BLaER1 treated with 17β-estradiol and CSF1 and Interleukin-3, amounts not matched to agents 10 nM and 100 nM (cell line): ENCODE data around the gene TP53I3.

ENCODE experiments used
- H3K27ac ChIP-seq, 11 experiments: shearing (Covaris generic); formaldehyde crosslinking; 2 replicates each; pipeline ENCODE4 v1.8.1; 2022
- H3K27me3 ChIP-seq, 11 experiments: shearing (Covaris generic); formaldehyde crosslinking; 2 replicates each; pipeline ENCODE4 v1.8.1; 2022
- H3K36me3 ChIP-seq, 11 experiments: shearing (Covaris generic); formaldehyde crosslinking; 2 replicates each; pipeline ENCODE4 v1.8.1; 2022
- H3K4me1 ChIP-seq, 10 experiments: shearing (Covaris generic); formaldehyde crosslinking; 2 replicates each; pipeline ENCODE4 v1.8.1; 2022
- H3K4me2 ChIP-seq, 11 experiments: shearing (Covaris generic); formaldehyde crosslinking; 2 replicates each; pipeline ENCODE4 v1.8.1; 2022
- H3K4me3 ChIP-seq, 10 experiments: shearing (Covaris generic); formaldehyde crosslinking; 2 replicates each; pipeline ENCODE4 v1.8.1; 2022
- H3K9ac ChIP-seq, 11 experiments: shearing (Covaris generic); formaldehyde crosslinking; 2 replicates each; pipeline ENCODE4 v1.8.1; 2022
- H3K9me3 ChIP-seq, 11 experiments: shearing (Covaris generic); formaldehyde crosslinking; replicated peaks in 1 of 11; 2 replicates each; pipeline ENCODE4 v1.8.1; 2022
- H4K20me1 ChIP-seq, 11 experiments: shearing (Covaris generic); formaldehyde crosslinking; 2 replicates each; pipeline ENCODE4 v1.8.1; 2022
- Cebpa-rat ChIP-seq, 11 experiments: shearing (Covaris generic); IDR thresholded peaks; 2 replicates each; pipeline ENCODE4 v1.8.1; 2022

Gene TP53I3

GRCh38 chr2:24086241-24086640 is 1.6 kb upstream of the TP53I3 start:
- Histone ChIP-seq H3K27ac (no peak overlapping the region), H4K20me1 (no peaks in the 10 kb centered on the region), H3K4me2 (no peak overlapping the region), H3K27me3 (no peaks in the 10 kb centered on the region), H3K9me3 (0 out of 22 replicates have a peak, but pooled peaks cover 0 to 4% (median 0%) of the 10 kb centered on the region in 11 experiments), H3K36me3 (peaks cover 10 to 64% (median 46%) of the 10 kb centered on the region in 11 experiments; a peak in 18 of 22 replicates), H3K9ac (no peak overlapping the region), H3K4me1 (peaks cover 14 to 34% (median 21%) of the 10 kb centered on the region in 10 experiments), H3K4me3 (no peak overlapping the region)
- TF ChIP-seq Cebpa-rat (IDR thresholded peaks at IDR 0.05), result no peak

GRCh38 chr2:24085200-24085489 is 511 bp upstream of the TP53I3 start:
- Histone ChIP-seq H3K4me2 (peak overlapping the region; percentile 79 to 98 (median 91)), H3K9me3 (0 out of 22 replicates have a peak, but pooled peaks cover 0 to 4% (median 0%) of the 10 kb centered on the region in 11 experiments), H3K36me3 (peaks cover 10 to 62% (median 49%) of the 10 kb centered on the region in 11 experiments; a peak in 19 of 22 replicates), H3K4me3 (peak overlapping the region; percentile 63 to 78 (median 68)), H3K27ac (peak overlapping the region; percentile 43 to 84 (median 72); a peak in 19 of 22 replicates), H4K20me1 (no peaks in the 10 kb centered on the region), H3K27me3 (no peaks in the 10 kb centered on the region), H3K4me1 (peaks cover 14 to 43% (median 21%) of the 10 kb centered on the region in 10 experiments), H3K9ac (peak overlapping the region; percentile 77 to 86 (median 82))
- no peak for TF ChIP-seq Cebpa-rat (IDR thresholded peaks at IDR 0.05)

- peaks cover 0 to 6% (median 0%) of the 10 kb centered on the region in 11 experiments; a peak in 1 of 22 replicates for H4K20me1 ChIP-seq
- H3K4me2 ChIP-seq, result peak overlapping the region; percentile 79 to 98 (median 91)
- TF ChIP-seq Cebpa-rat (IDR thresholded peaks at IDR 0.05), result no peak
- H3K27me3 ChIP-seq, result no peaks in the 10 kb centered on the region
- peak overlapping the region; percentile 77 to 86 (median 82) for H3K9ac ChIP-seq
- peak overlapping the region; percentile 23 to 84 (median 72); a peak in 21 of 22 replicates for H3K27ac ChIP-seq
- H3K9me3 ChIP-seq, result no peaks in the 10 kb centered on the region
- H3K4me1 ChIP-seq, result peaks cover 14 to 45% (median 22%) of the 10 kb centered on the region in 10 experiments
- peaks cover 0 to 62% (median 41%) of the 10 kb centered on the region in 11 experiments; a peak in 19 of 22 replicates for H3K36me3 ChIP-seq
- H3K4me3 ChIP-seq, result peak overlapping the region; percentile 63 to 78 (median 68)
These were observed 858 bp downstream of the TP53I3 start for GRCh38 chr2:24083567-24084385.

GRCh38 chr2:24082787-24083566 is 1.7 kb downstream of the TP53I3 start:
- Histone ChIP-seq H3K36me3 (peaks cover 0 to 56% (median 33%) of the 10 kb centered on the region in 11 experiments; a peak in 19 of 22 replicates), H4K20me1 (peaks cover 0 to 12% (median 0%) of the 10 kb centered on the region in 11 experiments; a peak in 1 of 22 replicates), H3K9me3 (no peaks in the 10 kb centered on the region), H3K27me3 (no peaks in the 10 kb centered on the region), H3K9ac (peak overlapping the region in 9 of 11 experiments; percentile 77 to 86 (median 81); a peak in 17 of 22 replicates), H3K4me2 (peak overlapping the region; percentile 79 to 98 (median 91)), H3K27ac (peak overlapping the region in 9 of 11 experiments; percentile 62 to 84 (median 75); a peak in 18 of 22 replicates), H3K4me1 (peaks cover 18 to 53% (median 30%) of the 10 kb centered on the region in 10 experiments), H3K4me3 (peak overlapping the region in 5 of 10 experiments; percentile 63 to 78 (median 68); a peak in 11 of 20 replicates)
- no peak for TF ChIP-seq Cebpa-rat (IDR thresholded peaks at IDR 0.05)

- H4K20me1 ChIP-seq, result peaks cover 0 to 14% (median 0%) of the 10 kb centered on the region in 11 experiments; a peak in 4 of 22 replicates
- no peaks in the 10 kb centered on the region for H3K27me3 ChIP-seq
- no peak overlapping the region for H3K4me2 ChIP-seq
- H3K4me1 ChIP-seq, result peaks cover 25 to 58% (median 36%) of the 10 kb centered on the region in 10 experiments
- H3K27ac ChIP-seq, result no peak overlapping the region
- no peak overlapping the region for H3K4me3 ChIP-seq
- TF ChIP-seq Cebpa-rat (IDR thresholded peaks at IDR 0.05), result no peak
- H3K9me3 ChIP-seq, result no peaks in the 10 kb centered on the region
- peaks cover 0 to 46% (median 26%) of the 10 kb centered on the region in 11 experiments; a peak in 17 of 22 replicates for H3K36me3 ChIP-seq
- H3K9ac ChIP-seq, result no peak overlapping the region
These were observed 3.9 kb downstream of the TP53I3 start for GRCh38 chr2:24080701-24081100.

GRCh38 chr2:24077879-24078278 is 6.8 kb downstream of the TP53I3 start:
- Histone ChIP-seq H3K27ac (peak overlapping the region; percentile 71 to 91 (median 83); a peak in 21 of 22 replicates), H3K4me2 (peak overlapping the region; percentile 85 to 98 (median 93)), H4K20me1 (peaks cover 0 to 42% (median 4%) of the 10 kb centered on the region in 11 experiments; a peak in 10 of 22 replicates), H3K9ac (peak overlapping the region; percentile 81 to 94 (median 91)), H3K4me1 (peaks cover 24 to 60% (median 31%) of the 10 kb centered on the region in 10 experiments), H3K36me3 (peaks cover 17 to 57% (median 41%) of the 10 kb centered on the region in 11 experiments), H3K4me3 (peak overlapping the region; percentile 73 to 100 (median 87)), H3K27me3 (no peaks in the 10 kb centered on the region), H3K9me3 (no peaks in the 10 kb centered on the region)
- TF ChIP-seq Cebpa-rat (IDR thresholded peaks at IDR 0.05), result no peak

- peak overlapping the region; percentile 71 to 91 (median 83) for H3K27ac ChIP-seq
These were observed 7.1 kb downstream of the TP53I3 start for GRCh38 chr2:24077535-24077877.

GRCh38 chr2:24076849-24077534 is 7.6 kb downstream of the TP53I3 start:
- Histone ChIP-seq H3K9me3 (no peaks in the 10 kb centered on the region), H3K36me3 (peaks cover 26 to 57% (median 43%) of the 10 kb centered on the region in 11 experiments), H3K27ac (peak overlapping the region; percentile 71 to 91 (median 83)), H3K9ac (peak overlapping the region; percentile 81 to 94 (median 91)), H3K4me1 (peaks cover 24 to 51% (median 29%) of the 10 kb centered on the region in 10 experiments), H4K20me1 (peaks cover 0 to 51% (median 12%) of the 10 kb centered on the region in 11 experiments; a peak in 14 of 22 replicates), H3K4me3 (peak overlapping the region; percentile 73 to 100 (median 87)), H3K4me2 (peak overlapping the region; percentile 85 to 98 (median 93)), H3K27me3 (no peaks in the 10 kb centered on the region)
- no peak for TF ChIP-seq Cebpa-rat (IDR thresholded peaks at IDR 0.05)

More at GRCh38 chr2:24077535-24077877, 7.1 kb downstream of the TP53I3 start:
- peaks cover 24 to 56% (median 29%) of the 10 kb centered on the region in 10 experiments for H3K4me1 ChIP-seq
- no peaks in the 10 kb centered on the region for H3K9me3 ChIP-seq
- peaks cover 20 to 57% (median 41%) of the 10 kb centered on the region in 11 experiments for H3K36me3 ChIP-seq
- TF ChIP-seq Cebpa-rat (IDR thresholded peaks at IDR 0.05), result no peak
- no peaks in the 10 kb centered on the region for H3K27me3 ChIP-seq
- H4K20me1 ChIP-seq, result peaks cover 0 to 46% (median 7%) of the 10 kb centered on the region in 11 experiments; a peak in 10 of 22 replicates
- peak overlapping the region; percentile 81 to 94 (median 91) for H3K9ac ChIP-seq
- peak overlapping the region; percentile 73 to 100 (median 87) for H3K4me3 ChIP-seq
- peak overlapping the region; percentile 85 to 98 (median 93) for H3K4me2 ChIP-seq
